BE2C (cell line): ENCODE results near the gene PDIA6. TPM values are rescaled to one million over a fixed set of nuclear protein-coding genes. Genes with fewer than 3 reads are reported as not detected.

Source experiments
- DNase-seq: peaks from one replicate; pipeline ENCODE4 v3.0.0-alpha.2; 2020
- H3K27me3 ChIP-seq: fragments of 250-450 bp; sonication (Bioruptor Pico); 2 replicates; pipeline ENCODE4 v1.5.1; 2020; ENCODE audit warnings: mild to moderate bottlenecking
- H3K36me3 ChIP-seq: fragments of 250-450 bp; sonication (Bioruptor Pico); 2 replicates; pipeline ENCODE4 v1.5.1; 2020; ENCODE audit warnings: mild to moderate bottlenecking
- H3K4me1 ChIP-seq: fragments of 250-450 bp; sonication (Bioruptor Pico); 2 replicates; pipeline ENCODE4 v1.5.1; 2020
- H3K4me3 ChIP-seq: 2 replicates; pipeline ENCODE4 v1.5.1; 2011; ENCODE audit warnings: low read depth, low read length
- H3K9me3 ChIP-seq: fragments of 250-450 bp; sonication (Bioruptor Pico); 2 replicates; pipeline ENCODE4 v1.5.1; 2020
- CTCF ChIP-seq: IDR thresholded peaks from 2 replicates; pipeline ENCODE4 v1.5.1; 2012; ENCODE audit warnings: mild to moderate bottlenecking, low read depth, low read length
- polyA plus RNA-seq: library from polyadenylated mRNA; unstranded; fragments of >200 nt; gene quantifications from one replicate; pipeline ENCODE4 v1.2.1, GENCODE V29; 2012; ENCODE audit warnings: low read depth, missing spikeins; ENCODE audit not compliant: insufficient read length, insufficient read depth

Gene PDIA6, protein sequence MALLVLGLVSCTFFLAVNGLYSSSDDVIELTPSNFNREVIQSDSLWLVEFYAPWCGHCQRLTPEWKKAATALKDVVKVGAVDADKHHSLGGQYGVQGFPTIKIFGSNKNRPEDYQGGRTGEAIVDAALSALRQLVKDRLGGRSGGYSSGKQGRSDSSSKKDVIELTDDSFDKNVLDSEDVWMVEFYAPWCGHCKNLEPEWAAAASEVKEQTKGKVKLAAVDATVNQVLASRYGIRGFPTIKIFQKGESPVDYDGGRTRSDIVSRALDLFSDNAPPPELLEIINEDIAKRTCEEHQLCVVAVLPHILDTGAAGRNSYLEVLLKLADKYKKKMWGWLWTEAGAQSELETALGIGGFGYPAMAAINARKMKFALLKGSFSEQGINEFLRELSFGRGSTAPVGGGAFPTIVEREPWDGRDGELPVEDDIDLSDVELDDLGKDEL
- 187 TPM for polyA plus RNA-seq

DNA sequence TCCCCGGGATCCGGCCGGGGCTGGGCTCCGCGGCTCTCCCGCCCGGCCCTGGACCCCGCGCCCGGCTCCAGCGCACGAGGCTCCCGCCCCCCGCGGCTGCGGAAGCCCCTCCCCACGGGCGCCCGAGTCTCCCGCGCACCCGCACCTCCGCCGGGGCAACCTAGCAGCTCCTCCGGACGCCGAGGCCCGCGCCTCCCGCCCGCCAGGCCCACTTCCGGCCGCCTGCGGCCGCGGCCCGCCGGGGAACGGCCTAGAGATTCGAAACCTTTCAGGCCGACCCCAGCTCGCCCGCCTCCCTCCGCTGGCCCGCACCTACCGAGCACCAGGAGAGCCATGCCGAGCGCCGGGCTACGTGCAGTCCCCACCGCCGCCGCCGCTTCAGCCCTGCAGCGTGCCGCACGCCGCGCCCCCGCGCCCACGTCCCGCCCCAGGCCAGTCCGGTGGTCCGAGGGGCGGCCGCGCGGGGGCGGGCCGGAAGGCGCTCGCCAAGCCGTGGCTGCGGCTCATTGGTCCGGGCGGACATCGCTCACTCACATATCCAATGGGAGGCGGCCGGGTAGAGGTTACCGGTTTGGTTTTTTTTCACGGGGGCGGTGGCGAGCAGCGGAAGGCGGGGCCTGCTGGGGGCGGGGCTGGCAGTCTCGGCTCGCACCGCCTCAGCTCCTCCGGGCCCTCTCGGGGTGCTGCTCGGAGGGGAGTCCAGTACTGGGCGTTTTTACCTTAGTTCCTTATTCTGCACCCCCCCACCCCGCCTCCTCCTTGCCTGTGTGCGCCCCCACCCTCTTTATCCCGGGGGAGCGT lies at the start of gene PDIA6:
Gene PDIA6, minus strand, starts transcription at position 424 of the 801 bp plus-strand sequence. Its CDS starts 89 bp downstream, at position 335.
- TF ChIP-seq CTCF = no peak
- DNase-seq = peak; percentile 99
- H3K4me3 ChIP-seq = peak within 1 kb of the TSS; percentile 77

GRCh38 chr2:10862330-10862729 lies 49.7 kb upstream of the PDIA6 start:
- Histone ChIP-seq H3K4me1 (no peaks in the 10 kb centered on the region), H3K27me3 (no peaks in the 10 kb centered on the region), H3K4me3 (no peak overlapping the region), H3K9me3 (no peaks in the 10 kb centered on the region), H3K36me3 (no peaks in the 10 kb centered on the region)
- no peak for TF ChIP-seq CTCF
- no peak for DNase-seq

More for the DNA sequence above, at the start of gene PDIA6:
- no peaks in the 10 kb centered on the region for H3K27me3 ChIP-seq
- peaks cover 11% of the 10 kb centered on the region for H3K4me1 ChIP-seq
- H3K36me3 ChIP-seq = peaks cover 24% of the 10 kb centered on the region
- H3K9me3 ChIP-seq = no peaks in the 10 kb centered on the region

- DNase-seq = no peak
- Histone ChIP-seq H3K27me3 (no peaks in the 10 kb centered on the region), H3K9me3 (no peaks in the 10 kb centered on the region), H3K36me3 (no peaks in the 10 kb centered on the region), H3K4me1 (no peaks in the 10 kb centered on the region), H3K4me3 (no peak overlapping the region)
- no peak for TF ChIP-seq CTCF
These were observed 49.2 kb upstream of the PDIA6 start for GRCh38 chr2:10861765-10862164.

GRCh38 chr2:10860814-10861325 lies 48.3 kb upstream of the PDIA6 start:
- Histone ChIP-seq H3K4me3 (no peak overlapping the region), H3K36me3 (no peaks in the 10 kb centered on the region), H3K4me1 (no peaks in the 10 kb centered on the region), H3K27me3 (no peaks in the 10 kb centered on the region), H3K9me3 (no peaks in the 10 kb centered on the region)
- no peak for DNase-seq
- no peak for TF ChIP-seq CTCF

DNA sequence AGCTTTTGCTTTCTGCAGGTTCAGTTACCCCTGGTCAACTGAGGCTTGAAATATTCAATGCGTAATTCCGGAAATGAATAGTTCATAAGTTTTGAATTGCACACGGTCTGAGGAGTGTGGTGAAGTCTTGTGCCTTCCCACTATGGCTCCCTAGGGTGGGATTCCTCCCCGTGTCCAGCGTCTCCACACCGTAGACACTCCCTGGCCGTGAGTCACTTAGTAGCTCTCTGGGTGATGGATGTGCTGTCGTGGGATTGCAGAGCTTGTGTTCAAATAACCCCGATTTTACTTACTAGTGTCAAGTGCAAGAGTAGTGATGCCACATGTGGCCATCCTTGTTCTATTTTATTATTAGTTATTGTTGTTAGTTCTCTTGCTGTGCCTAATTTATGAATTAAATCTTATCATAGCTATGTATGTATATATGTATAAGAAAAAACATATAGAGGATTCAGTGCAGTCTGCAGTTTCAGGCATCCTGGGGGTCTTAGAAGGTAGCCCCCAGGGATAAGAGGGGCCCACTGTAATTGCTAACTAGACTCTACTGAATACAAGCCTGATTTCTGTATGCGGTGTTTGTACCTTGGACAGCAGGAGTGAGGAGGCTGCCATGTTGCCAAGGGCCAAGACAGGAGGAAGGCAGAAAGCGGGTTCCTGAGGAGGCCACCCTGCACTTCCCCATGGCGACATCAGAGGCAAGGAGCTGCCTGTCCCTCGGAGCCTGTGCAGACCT lies 47.7 kb upstream of the PDIA6 start:
- TF ChIP-seq CTCF = no peak
- no peak for DNase-seq
- no peak overlapping the region for H3K4me3 ChIP-seq
- no peaks in the 10 kb centered on the region for H3K36me3 ChIP-seq
- H3K9me3 ChIP-seq = no peaks in the 10 kb centered on the region
- H3K27me3 ChIP-seq = no peaks in the 10 kb centered on the region
- no peaks in the 10 kb centered on the region for H3K4me1 ChIP-seq
